ENCODE measurements around the gene NUP93.
A peak's percentile ranks its signal among the peaks of the same experiment; 100 is the strongest.
"Not testable (repeated sequence)": the region's sequence is repeated elsewhere in the genome, so short reads cannot be mapped to it uniquely, and the experiment has no call there.

The NUP93 gene

DNA sequence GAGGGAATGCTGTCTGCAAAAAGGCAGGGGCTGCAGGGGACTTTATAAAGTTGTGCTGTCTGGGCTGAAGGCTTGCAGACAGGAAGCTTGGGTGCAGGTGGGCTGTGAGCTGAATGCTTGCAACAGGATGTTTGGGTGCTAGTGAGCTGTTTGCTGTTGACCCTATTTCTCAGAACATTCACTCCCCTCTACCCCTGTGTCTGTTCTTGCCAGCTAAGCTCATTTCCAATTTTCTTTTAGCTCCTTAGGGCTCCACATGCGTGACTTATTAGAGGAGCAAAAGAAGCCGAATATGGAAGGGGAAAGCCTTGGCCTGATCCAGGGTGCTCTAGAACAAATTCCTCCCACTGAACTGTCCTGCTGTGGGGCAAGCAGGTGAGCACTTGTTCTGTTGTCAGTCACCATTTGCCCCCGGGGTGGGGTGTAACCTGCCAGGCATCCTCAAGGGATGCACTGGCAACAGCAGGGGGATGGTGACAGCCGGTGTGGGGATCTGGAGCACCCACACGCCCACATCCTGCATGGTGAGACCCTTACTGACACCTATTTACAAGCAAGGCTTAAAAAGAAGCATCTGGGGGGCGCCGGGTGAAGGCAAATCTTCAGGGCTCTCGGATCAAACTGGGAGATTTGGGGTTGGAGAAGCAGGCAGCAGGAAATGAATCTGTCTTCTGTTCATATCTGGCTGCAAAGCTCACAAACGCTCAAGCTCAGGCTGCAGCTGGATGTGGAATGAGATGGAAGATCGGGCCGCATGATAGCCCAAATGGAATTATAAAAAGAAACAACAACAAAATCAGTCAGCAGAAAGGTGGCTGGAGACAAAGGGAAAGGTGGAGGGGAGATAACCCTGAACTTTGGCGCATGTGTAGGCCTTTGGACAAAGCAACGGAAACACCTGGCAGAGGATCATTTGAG lies 21.1 kb upstream of the NUP93 start:
- no peak for DNase-seq

- DNase-seq = no peak
Observed at GRCh38 chr16:56709443-56710040, 20.4 kb upstream of the NUP93 start.

GRCh38 chr16:56710181-56710737 lies 19.7 kb upstream of the NUP93 start:
- no peak for DNase-seq

DNA sequence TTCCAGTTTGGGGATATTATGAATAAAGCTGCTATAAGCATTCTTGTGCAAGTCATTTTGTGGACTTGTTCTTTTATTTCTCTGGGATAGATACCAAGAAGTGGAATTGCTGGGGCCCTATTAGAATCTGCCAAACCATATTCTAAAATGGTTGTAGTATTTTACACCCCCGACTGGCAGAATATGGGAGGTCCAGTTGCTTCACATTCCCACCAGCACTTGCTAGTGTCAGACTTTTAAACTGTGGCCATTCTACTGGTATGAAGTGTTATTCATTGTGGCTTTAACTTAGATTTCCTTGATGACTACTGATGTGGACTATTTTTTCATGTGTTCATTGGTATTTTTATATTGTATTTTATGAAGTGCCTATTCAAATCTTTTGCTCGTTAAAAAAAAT lies 18.1 kb upstream of the NUP93 start:
- DNase-seq = no peak

- no peak for DNase-seq
Observed at GRCh38 chr16:56713794-56714193, 16.1 kb upstream of the NUP93 start.

DNA sequence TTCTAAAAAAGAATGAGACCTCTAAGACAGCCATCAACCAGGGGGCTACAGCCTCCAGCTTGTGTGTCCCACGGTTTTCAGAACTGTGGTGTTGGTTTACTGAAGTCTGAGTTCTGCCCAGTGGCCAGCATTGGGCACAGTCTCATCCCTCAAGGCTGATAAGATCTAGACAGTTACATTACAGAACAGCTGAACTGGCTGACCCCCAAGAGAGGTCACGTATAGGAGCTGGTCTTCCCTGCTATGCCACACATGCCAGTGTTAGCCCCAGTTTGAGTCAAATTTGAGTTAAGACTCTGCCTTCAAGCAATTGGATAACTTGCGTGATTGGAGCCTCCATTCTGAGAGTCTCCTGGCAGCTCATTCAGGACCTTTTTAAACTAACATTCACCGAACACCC lies 14.8 kb upstream of the NUP93 start:
- DNase-seq = no peak

- DNase-seq = no peak
Observed at GRCh38 chr16:56716761-56717160, 13.2 kb upstream of the NUP93 start.

GRCh38 chr16:56717532-56717931 lies 12.4 kb upstream of the NUP93 start:
- not testable (repeated sequence) for DNase-seq

DNA sequence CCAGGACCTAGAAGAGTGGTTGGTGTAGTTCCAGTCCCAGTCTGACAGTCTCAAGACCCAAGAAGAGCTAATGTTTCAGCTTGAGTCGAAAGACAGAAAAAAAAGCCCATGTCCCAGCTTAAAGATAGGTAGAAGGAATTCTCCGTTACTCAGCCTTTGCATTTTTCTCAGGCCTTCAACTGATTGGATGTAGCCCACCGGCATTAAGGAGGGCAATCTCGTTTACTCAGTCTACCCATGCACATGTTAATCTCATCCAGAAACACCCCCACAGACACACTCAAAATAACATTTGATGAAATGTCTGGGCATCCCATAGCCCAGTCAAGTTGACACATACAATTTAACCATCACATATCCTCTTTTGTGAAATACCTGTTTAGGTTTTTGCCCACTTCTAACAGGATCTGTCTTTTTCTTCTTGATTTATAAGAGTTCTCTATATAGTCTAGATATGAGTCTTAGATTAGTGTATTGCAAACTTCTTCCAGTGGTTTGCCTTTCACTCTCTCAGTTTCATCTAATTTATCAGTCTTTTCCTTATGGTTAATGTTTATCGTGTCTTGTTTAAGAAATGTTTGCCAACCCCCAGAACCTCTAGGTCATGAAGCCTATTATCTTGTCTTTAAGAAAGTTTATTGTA lies 7.6 kb upstream of the NUP93 start:
- no peak for DNase-seq

DNA sequence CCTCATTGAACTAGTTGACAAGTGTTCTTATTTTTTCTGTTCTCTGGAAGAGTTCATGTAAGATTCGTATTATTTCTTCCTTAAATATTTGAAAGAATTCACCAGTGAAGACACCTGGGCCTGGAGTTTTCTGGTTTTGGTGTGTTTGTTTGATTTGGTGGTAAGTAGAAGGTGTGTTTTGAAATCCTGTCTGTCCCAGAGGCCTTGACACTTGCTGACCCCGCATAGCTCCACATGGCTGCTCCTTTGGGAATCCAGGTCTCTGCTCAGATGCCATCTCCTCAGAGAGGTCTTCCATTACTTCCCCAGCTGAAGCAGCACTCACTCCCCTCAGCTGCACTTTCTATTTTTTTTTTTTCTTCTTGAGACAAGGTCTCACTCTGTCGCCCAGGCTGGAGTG lies 5.7 kb upstream of the NUP93 start:
- no peak for DNase-seq

DNA sequence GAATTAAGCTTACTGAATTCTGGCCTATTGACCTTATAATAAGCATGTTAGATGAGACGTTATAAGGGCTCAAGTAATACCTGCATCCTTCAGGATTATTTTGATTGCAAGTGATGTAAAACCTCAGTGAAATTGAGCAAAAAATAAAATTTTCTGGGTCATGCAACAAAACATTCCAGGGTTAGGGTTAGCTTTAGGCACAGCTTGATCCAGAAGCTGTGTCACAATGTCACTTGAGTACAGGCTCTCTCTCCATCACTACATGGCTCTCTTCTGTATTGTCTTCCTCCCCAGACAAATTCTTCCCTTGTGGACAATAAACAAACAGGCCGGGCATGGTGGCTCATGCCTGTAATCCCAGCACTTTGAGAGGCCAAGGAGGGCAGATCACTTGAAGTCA lies 3.6 kb upstream of the NUP93 start:
- DNase-seq = no peak

GRCh38 chr16:56726926-56727325 lies 3.0 kb upstream of the NUP93 start:
- no peak for DNase-seq

- no peak for DNase-seq
Observed at GRCh38 chr16:56728027-56728426, 1.9 kb upstream of the NUP93 start.

DNA sequence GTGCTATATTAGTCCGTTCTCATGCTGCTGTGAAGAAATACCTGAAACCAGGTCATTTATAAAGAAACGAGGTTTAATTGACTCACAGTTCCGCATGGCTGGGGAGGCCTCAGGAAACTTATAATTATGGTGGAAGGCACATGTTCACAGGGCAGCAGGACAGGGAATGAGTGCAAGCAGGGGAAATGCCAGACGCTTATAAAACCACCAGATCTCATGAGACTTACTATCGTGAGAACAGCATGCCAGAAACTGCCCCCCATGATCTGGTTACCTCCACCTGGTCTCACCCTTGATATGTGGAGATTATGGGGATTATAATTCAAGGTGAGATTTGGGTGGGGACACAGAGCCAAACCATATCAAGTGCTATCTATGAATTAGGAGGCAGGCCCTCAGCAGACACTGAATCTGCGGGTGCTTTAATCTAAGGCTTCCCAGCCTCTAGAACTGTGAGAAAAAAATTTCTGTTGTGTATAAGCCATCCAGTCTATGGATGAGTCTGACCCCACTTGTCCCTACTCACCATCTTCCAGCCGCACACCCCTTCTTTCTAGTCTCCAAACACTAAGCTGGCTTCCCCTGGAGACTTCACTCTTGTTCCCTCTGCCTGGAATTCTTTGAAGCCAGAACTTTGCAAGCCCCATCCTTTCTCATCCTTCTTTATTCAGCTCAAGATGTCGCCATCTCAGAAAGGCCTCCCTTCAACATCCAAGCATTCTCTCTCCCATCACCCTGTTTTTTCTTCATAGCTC lies 772 bp upstream of the NUP93 start:
- DNase-seq = no peak

DNA sequence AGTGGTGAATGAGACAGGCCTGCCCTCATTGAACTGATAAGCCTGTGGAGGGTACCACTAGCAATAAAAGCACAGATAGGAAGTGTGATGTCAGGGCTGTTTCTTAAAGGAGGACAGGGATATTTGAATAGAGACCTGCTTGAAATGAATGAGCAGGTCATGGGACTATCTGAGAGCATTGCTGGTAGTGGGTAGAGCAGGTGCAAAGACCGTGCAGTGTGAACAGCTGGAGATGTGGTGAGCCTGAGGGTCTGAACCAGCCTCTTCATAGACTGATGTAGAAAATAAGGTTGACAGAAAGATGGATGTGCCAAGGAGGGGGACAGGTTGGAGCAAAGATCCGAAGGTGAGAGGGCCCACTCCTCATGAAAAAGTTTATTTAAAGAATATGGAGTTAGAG lies 2.4 kb downstream of the NUP93 start:
- no peak for DNase-seq

DNA sequence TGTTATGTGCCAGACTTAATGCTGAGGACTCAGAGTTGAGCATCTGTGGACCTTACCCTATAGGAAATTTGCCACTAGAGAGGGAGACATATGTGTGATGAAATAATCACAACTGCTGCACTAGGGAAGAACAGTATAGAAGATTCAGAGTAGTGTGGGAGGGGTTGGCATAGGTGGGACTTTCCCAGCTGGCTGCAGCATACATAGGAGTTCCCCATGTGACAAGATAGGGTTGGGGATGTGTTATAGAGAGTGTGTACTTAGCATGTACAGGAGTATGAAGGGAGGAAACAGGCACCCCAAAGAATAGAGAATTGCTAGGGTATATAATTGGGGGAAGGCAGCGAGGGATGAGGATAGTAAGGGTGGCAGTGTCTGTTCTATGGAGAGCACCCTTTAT lies 2.9 kb downstream of the NUP93 start:
- DNase-seq = no peak

DNA sequence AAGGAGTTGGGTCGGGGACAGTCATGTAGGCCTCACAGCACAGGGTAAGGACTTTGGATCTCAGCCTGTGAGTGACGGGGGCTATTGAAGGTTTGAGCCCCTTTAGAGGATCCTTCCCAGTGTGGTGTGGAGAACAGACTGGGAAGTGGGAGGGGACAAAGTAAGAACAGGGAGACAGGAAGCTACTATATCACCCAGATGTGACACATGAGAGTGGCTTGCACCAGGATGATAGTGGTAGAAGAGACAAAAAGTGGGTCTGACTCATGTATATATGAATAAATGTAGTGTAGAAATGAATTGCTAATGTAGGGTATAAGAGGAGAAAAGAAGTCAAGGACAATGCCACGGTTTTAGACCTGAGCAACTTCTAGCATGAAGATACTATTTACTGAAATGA lies 4.5 kb downstream of the NUP93 start:
- no peak for DNase-seq

- DNase-seq = peak in 1 of 51 donors; percentile 14
Observed at GRCh38 chr16:56736476-56736875, 6.5 kb downstream of the NUP93 start.

DNA sequence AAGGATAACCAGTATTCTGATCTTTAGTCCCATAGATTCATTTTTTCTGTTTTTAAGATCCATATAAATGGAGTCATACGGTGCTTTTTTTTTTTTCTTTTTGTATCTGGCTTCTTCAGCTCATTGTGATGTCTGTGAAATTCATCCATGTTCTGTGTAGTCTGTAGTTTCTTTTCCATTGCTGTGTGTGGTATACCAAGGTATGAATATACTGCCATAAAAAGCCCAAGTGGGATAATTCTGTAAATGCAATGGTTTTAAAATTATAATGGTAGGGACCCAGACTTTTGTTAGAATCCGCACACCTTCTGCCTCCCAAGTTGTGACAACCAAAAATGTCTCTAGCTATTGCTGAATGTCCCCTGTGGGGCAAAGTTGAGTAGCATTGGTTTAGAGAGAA lies 7.6 kb downstream of the NUP93 start:
- DNase-seq = no peak

DNA sequence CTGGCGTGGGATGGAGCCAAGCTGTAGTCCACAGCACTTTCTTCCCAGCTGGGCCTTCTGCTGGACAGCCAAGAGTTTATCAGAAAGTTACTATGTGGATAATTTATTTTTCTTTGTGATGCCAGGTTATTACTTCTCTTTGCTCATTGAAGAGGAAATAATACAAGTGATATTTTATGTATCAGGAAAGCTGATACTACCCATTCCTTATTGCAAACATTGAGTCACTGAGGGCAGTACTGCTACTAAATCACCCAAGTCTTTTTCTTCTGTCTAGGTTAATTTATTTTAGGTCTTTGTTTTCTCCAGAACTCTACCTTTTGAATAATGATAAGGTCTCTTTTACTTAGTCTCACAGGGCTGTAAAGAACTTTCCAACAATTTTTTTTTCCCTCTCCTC lies 8.3 kb downstream of the NUP93 start:
- no peak for DNase-seq

DNA sequence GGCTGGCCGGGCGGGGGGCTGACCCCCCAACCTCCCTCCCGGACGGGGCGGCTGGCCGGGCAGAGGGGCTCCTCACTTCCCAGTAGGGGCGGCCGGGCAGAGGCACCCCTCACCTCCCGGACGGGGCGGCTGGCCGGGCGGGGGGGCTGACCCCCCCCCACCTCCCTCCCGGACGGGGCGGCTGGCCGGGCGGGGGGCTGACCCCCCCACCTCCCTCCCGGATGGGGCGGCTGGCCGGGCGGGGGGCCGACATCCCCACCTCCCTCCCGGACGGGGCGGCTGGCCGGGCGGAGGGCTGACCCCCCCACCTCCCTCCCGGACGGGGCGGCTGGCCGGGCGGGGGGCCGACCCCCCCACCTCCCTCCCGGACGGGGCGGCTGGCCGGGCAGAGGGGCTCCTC lies 9.4 kb downstream of the NUP93 start:
- not testable (repeated sequence) for DNase-seq

DNA sequence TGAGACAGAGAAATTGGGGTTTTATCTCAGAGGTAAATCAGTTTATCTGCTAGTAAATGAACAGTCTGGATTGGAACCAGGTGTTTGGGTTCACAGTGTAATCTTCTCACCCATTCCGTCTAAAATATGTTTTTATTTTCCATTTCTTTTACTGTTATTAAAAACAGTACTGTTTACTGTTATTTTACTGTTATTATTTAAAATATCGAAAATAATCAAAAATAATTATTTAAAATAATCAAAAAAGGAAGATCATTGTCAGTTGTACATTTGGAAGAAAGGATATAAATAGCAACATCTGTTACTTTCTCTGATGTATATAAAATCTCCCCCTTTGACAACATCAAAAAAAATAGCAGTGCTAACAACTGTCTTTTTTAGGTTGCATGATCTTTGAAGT lies 11.5 kb downstream of the NUP93 start:
- no peak for DNase-seq

All from hypothalamus (tissue), 51 donors.